NT2/D1 (cell line): Measurements from ENCODE around the gene HEBP1.

Source experiments
- DNase-seq: peaks from one replicate; pipeline ENCODE4 v3.0.0-alpha.2; 2011; ENCODE audit warnings: low read depth, low spot score
- H3K27me3 ChIP-seq: 2 replicates; pipeline ENCODE4 v1.6.0; 2011; ENCODE audit warnings: mild to moderate bottlenecking; ENCODE audit not compliant: insufficient read length, insufficient read depth
- H3K36me3 ChIP-seq: 2 replicates; pipeline ENCODE4 v1.6.1; 2011; ENCODE audit warnings: mild to moderate bottlenecking, low read length, mixed read lengths; ENCODE audit not compliant: insufficient read depth, insufficient read length
- H3K4me1 ChIP-seq: 2 replicates; pipeline ENCODE4 v1.5.1; 2011; ENCODE audit not compliant: insufficient read depth, insufficient read length
- H3K4me3 ChIP-seq: 2 replicates; pipeline ENCODE4 v1.5.1; 2011; ENCODE audit warnings: low read depth; ENCODE audit not compliant: insufficient read length
- H3K9ac ChIP-seq: 2 replicates; pipeline ENCODE4 v1.6.0; 2011; ENCODE audit warnings: low read depth; ENCODE audit not compliant: insufficient read length
- H3K9me3 ChIP-seq: 2 replicates; pipeline ENCODE4 v1.5.1; 2011; ENCODE audit warnings: mild to moderate bottlenecking, low read length; ENCODE audit not compliant: insufficient read depth
- SUZ12 ChIP-seq: IDR thresholded peaks from 2 replicates; pipeline ENCODE4 v1.6.1; 2011; ENCODE audit not compliant: insufficient read length, insufficient read depth; ENCODE audit errors: extremely low read depth
- YY1 ChIP-seq: IDR thresholded peaks from 2 replicates; pipeline ENCODE4 v1.6.1; 2011; ENCODE audit not compliant: insufficient read length, insufficient read depth
- ZNF274 ChIP-seq: IDR thresholded peaks from 2 replicates; pipeline ENCODE4 v1.6.1; 2011; ENCODE audit warnings: mild to moderate bottlenecking, low read depth, low read length

The HEBP1 gene

DNA sequence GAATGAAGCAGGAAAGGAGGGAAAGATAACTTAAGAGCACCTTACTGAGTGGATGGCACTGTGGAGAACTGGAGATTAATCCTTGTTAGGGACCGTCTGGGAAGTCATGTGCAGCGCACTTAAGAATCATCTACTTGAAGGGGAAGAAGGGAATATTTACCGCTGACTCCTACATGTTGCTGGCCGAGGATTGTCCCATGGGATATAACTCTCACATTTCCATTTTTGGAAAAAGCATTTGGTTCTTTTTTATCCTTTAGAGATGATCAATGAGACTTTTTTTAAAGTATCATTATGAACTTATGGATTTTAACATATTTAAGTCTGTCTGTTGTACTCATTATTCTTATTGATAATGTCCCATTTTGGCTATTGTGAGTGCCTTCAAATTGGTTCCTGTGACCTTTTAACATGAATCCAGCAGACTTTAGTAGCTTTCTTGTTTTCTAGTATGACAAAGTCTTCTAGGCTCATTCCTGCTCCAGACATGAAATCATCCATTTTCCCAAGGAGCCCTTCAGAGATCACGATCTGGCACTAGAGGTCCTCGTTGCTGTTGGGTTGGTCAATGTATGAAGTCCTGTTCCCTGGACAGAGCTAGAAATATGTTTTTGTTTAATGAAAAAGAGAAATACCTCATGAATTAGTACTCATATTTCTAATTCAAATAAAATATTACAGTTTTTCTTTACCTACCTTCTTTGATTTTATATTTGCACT lies 23.9 kb upstream of the HEBP1 start:
- Histone ChIP-seq H3K9me3 (no peaks in the 10 kb centered on the region), H3K27me3 (no peaks in the 10 kb centered on the region), H3K9ac (no peak overlapping the region), H3K4me3 (no peak overlapping the region), H3K4me1 (no peaks in the 10 kb centered on the region), H3K36me3 (no peaks in the 10 kb centered on the region)
- peak; percentile 82 for DNase-seq
- TF ChIP-seq YY1 (no peak), SUZ12 (no peak), ZNF274 (no peak)

DNA sequence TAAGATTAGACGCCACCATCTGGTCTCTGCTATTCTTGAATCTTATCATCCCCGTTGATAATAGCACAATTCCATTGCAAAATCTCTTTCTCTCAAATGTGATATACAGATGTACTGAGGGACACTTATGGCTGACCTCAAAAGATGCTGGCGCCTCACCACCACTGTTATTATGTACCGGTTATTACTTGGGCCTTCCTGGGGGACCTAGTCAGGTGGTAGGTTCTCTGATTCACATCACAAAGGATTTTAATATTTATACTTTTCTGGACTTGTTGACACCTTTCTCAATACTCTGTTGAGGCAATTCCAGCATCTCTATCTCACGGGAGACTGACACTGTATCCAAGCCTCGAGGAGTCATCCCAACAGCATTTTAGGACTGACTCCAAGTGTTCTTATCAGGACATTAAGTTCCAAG lies 22.8 kb upstream of the HEBP1 start:
- no peaks in the 10 kb centered on the region for H3K9me3 ChIP-seq
- no peaks in the 10 kb centered on the region for H3K4me1 ChIP-seq
- no peaks in the 10 kb centered on the region for H3K36me3 ChIP-seq
- H3K27me3 ChIP-seq, result no peaks in the 10 kb centered on the region
- no peak overlapping the region for H3K9ac ChIP-seq
- H3K4me3 ChIP-seq, result no peak overlapping the region
- no peak for TF ChIP-seq SUZ12
- no peak for TF ChIP-seq YY1
- DNase-seq, result no peak

DNA sequence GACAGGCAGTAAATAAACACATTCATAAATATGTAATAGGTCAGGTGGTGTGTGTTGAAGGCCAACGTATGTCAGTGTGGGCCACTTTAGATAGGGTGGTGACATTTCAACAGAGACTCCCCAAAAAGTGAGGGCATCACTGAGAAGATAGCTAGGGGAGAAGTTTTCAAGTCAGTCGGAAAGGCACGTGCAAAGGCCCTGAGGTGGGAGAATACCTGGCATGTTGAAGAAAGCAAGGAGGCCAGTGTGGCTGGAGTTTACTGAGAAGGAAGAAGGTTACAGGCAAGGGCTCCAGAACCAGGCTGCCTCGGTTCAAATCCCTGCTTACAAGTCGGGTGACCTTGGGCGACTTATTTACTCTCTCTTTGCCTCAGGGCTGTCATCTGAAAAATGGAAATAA lies 11.0 kb upstream of the HEBP1 start:
- Histone ChIP-seq H3K4me1 (no peaks in the 10 kb centered on the region), H3K36me3 (no peaks in the 10 kb centered on the region), H3K9me3 (no peaks in the 10 kb centered on the region), H3K27me3 (peaks cover 5% of the 10 kb centered on the region), H3K4me3 (no peak overlapping the region), H3K9ac (no peak overlapping the region)
- TF ChIP-seq SUZ12 (no peak), ZNF274 (no peak), YY1 (no peak)
- DNase-seq, result no peak

DNA sequence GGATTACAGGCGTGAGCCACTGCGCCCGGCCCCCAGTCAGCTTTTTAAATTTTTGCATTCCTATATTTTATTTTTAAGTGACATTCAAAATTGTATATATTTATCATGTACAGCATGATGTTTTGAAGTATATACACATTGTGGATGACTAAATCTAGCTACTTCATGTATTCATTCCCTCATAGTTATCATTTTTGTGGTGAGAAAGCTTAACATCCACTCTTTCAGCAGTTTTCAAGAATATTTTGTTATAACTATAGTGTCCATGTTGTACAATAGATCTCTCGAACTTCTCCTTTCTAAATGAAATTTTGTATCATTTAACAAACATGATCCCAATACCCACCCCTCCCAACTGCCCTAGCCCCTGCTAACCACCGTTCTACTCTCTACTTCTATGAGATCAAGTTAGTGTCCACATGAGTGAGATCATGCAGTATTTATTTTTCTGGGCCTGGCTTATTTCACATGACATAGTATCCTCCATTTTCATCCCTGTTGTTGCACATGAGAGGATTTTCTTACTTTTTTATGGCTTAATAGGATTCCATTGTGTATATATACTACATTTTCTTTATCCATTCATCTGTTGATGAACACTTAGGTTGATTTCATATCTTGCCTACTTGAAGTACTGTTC lies 8.8 kb upstream of the HEBP1 start:
- no peak for TF ChIP-seq ZNF274
- no peak for TF ChIP-seq YY1
- TF ChIP-seq SUZ12, result no peak
- Histone ChIP-seq H3K27me3 (peaks cover 5% of the 10 kb centered on the region), H3K4me1 (no peaks in the 10 kb centered on the region), H3K36me3 (no peaks in the 10 kb centered on the region), H3K9ac (no peak overlapping the region), H3K4me3 (no peak overlapping the region), H3K9me3 (no peaks in the 10 kb centered on the region)
- DNase-seq, result no peak

DNA sequence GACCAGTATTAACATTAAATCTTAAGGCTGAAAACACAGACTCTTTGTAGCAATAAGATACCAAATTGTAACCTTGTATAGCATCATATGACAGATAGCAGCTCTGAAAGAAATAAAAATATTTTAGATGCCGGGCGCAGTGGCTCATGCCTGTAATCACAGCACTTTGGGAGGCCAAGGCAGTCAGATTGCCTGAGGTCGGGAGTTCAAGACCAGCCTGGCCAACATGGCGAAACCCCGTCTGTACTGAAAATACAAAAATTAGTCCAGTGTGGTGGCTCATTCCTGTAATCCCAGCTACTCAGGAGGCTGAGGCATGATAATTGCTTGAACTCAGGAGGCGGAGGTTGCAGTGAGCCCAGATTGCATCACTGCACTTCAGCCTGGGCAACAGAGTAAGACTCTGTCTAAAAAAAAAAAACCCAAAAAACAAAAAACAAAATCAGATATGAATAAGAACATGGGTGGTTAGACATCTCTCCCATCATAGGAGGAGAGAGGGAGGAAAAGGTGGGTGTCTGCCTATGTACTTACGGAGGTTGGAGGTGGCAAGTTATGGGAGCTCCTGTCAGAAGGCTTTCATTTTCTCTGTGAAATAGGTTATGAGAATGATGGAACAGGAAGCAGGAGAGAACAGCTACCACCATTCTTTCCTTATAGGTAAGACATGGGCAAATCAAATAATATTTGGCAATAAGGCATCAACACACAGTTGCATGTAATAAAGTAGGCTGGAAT lies 7.6 kb upstream of the HEBP1 start:
- TF ChIP-seq YY1 (no peak), ZNF274 (no peak), SUZ12 (no peak)
- Histone ChIP-seq H3K4me1 (no peaks in the 10 kb centered on the region), H3K27me3 (peaks cover 14% of the 10 kb centered on the region), H3K9ac (no peak overlapping the region), H3K4me3 (no peak overlapping the region), H3K9me3 (no peaks in the 10 kb centered on the region), H3K36me3 (no peaks in the 10 kb centered on the region)
- DNase-seq, result no peak

DNA sequence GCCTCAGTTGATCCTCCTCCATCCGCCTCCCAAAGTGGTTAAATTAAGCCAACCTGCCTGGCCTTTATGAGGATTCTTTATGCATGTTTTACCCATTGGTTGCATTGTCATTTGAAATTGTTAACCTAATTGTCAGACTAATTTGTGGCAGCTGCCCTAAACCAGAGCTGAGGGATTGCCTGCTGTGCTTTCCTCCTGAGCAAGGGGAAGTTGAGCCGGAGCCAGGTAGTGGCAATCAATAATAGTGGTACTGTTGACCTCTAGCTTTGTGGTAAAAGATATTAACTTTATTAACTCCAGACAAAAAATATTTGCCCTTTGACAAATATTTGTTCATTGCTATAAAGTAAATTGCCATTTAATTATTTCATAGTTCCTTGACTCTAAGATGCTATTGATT lies 5.6 kb upstream of the HEBP1 start:
- H3K27me3 ChIP-seq, result peaks cover 22% of the 10 kb centered on the region
- no peaks in the 10 kb centered on the region for H3K9me3 ChIP-seq
- H3K36me3 ChIP-seq, result no peaks in the 10 kb centered on the region
- no peak overlapping the region for H3K4me3 ChIP-seq
- DNase-seq, result no peak
- no peak for TF ChIP-seq SUZ12
- TF ChIP-seq ZNF274, result no peak
- TF ChIP-seq YY1, result no peak
- H3K9ac ChIP-seq, result no peak overlapping the region
- no peaks in the 10 kb centered on the region for H3K4me1 ChIP-seq

DNA sequence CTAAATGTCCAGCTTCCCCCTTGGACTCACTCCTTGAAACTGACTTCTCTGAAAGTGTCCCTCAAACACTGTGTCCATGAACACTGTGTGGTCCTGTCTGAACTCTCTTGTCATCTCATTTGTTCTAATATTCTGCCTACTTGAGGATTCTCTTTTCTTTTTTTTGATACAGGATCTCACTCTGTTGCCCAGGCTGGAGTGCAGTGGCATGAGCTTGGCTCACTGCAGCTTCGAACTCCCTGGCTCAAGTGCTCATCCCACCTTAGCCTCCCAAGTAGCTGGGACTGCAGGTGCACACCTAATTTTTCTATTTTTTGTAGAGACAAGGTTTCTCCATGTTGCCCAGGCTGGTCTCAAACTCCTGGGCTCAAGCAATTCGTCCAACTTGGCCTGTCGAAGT lies 4.9 kb upstream of the HEBP1 start:
- no peak for DNase-seq
- Histone ChIP-seq H3K9me3 (no peaks in the 10 kb centered on the region), H3K9ac (no peak overlapping the region), H3K27me3 (peaks cover 22% of the 10 kb centered on the region), H3K4me3 (no peak overlapping the region), H3K4me1 (no peaks in the 10 kb centered on the region), H3K36me3 (no peaks in the 10 kb centered on the region)
- TF ChIP-seq SUZ12 (no peak), YY1 (no peak), ZNF274 (no peak)
